ENCODE data around the gene HSD17B1.

- no peak for TF ChIP-seq CTCF (IDR thresholded peaks at IDR 0.05)
- TF ChIP-seq POLR2A (IDR thresholded peaks at IDR 0.05), result no peak
Measured at GRCh38 chr17:42519546-42520491, 32.9 kb upstream of the HSD17B1 start.
